Uterus (tissue), 4 donors: ENCODE measurements around the gene TUSC2. TPM values are rescaled to one million over a fixed set of nuclear protein-coding genes. Genes with fewer than 3 reads are reported as not detected.

Source experiments
- DNase-seq, 2 donors: peaks; one replicate each; pipeline ENCODE4 v3.0.0-alpha.2; 2019 to 2020
- H3K27ac ChIP-seq, 2 donors: fragments of 200-600 bp; sonication (generic); 1 replicate in 1 of 2; 2 replicates in 1 of 2; pipeline ENCODE4 v1.5.1; 2016 to 2018
- H3K27me3 ChIP-seq, 2 donors: fragments of 200-600 bp; sonication (generic); one replicate each; pipeline ENCODE4 v1.5.1; 2018 to 2019; ENCODE audit warnings: control low read depth in 1 of 2
- H3K36me3 ChIP-seq, 2 donors: fragments of 200-600 bp; sonication (generic); one replicate each; pipeline ENCODE4 v1.5.1; 2019; ENCODE audit warnings: control low read depth in 1 of 2
- H3K4me1 ChIP-seq, 2 donors: fragments of 200-600 bp; sonication (generic); one replicate each; pipeline ENCODE4 v1.5.1; 2018 to 2019; ENCODE audit warnings: control low read depth in 1 of 2
- H3K4me3 ChIP-seq, 2 donors: fragments of 200-600 bp; sonication (generic); 1 replicate in 1 of 2; 2 replicates in 1 of 2; pipeline ENCODE4 v1.5.1; 2018 to 2019; ENCODE audit warnings: mild to moderate bottlenecking in 1 of 2
- H3K9me3 ChIP-seq, 2 donors: fragments of 200-600 bp; sonication (generic); one replicate each; pipeline ENCODE4 v1.5.1; 2019; ENCODE audit warnings: control low read depth in 1 of 2
- POLR2A ChIP-seq, 2 donors: fragments of 450-650 bp; IDR thresholded peaks; one replicate each; pipeline ENCODE4 v1.6.1; 2016; ENCODE audit warnings: antibody characterized with exemption in 2 of 2, mild to moderate bottlenecking in 1 of 2, moderate library complexity in 1 of 2
- intact Hi-C: fragments of 100-400 bp; cut with DNase I; formaldehyde crosslinking; loops from one replicate; pipeline ENCODE4 v1.15.1; 2023; ENCODE audit warnings: low total_unique reads
- total RNA-seq, 4 donors: library from RNA; depleted of rRNA in 3 of 4; stranded (reverse); fragments of >200 nt in 3 of 4; gene quantifications; one replicate each; pipeline versions ENCODE4 v1.1.0 to v1.2.4, GENCODE V29; 2014 to 2023
- TF ChIP-seq, protein P1 (sequence below), 4 experiments: fragments of 200-600 bp in 2 of 4; fragments of 450-650 bp in 2 of 4; sonication (generic) in 2 of 4; IDR thresholded peaks; one replicate each; pipeline ENCODE4 v1.5.1; 2016 to 2019; ENCODE audit warnings: antibody characterized with exemption in 4 of 4, mild to moderate bottlenecking in 2 of 4, moderate library complexity in 1 of 4
- donor health status: DM: yes; HTN: yes; CAD: no.

TUSC2 gene
- total RNA-seq, 4 donors from 2014 or later, result 9.0 to 25.1 (median 21.3) TPM

- H3K36me3 ChIP-seq, result no peaks in the 10 kb centered on the region
- no peak overlapping the region for H3K27ac ChIP-seq
- no peaks in the 10 kb centered on the region for H3K9me3 ChIP-seq
- DNase-seq, result no peak
- H3K4me3 ChIP-seq, result no peak overlapping the region
- H3K4me1 ChIP-seq, result peaks cover 16 to 35% of the 10 kb centered on the region in 2 donors
- no peaks in the 10 kb centered on the region for H3K27me3 ChIP-seq
- TF ChIP-seq, protein P1, sequence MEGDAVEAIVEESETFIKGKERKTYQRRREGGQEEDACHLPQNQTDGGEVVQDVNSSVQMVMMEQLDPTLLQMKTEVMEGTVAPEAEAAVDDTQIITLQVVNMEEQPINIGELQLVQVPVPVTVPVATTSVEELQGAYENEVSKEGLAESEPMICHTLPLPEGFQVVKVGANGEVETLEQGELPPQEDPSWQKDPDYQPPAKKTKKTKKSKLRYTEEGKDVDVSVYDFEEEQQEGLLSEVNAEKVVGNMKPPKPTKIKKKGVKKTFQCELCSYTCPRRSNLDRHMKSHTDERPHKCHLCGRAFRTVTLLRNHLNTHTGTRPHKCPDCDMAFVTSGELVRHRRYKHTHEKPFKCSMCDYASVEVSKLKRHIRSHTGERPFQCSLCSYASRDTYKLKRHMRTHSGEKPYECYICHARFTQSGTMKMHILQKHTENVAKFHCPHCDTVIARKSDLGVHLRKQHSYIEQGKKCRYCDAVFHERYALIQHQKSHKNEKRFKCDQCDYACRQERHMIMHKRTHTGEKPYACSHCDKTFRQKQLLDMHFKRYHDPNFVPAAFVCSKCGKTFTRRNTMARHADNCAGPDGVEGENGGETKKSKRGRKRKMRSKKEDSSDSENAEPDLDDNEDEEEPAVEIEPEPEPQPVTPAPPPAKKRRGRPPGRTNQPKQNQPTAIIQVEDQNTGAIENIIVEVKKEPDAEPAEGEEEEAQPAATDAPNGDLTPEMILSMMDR (IDR thresholded peaks at IDR 0.05), result no peak
- TF ChIP-seq POLR2A (IDR thresholded peaks at IDR 0.05), result no peak
- intact Hi-C loops, result no loop called here
Observed at GRCh38 chr3:50355829-50356552, 28.0 kb upstream of the TUSC2 start.

DNA sequence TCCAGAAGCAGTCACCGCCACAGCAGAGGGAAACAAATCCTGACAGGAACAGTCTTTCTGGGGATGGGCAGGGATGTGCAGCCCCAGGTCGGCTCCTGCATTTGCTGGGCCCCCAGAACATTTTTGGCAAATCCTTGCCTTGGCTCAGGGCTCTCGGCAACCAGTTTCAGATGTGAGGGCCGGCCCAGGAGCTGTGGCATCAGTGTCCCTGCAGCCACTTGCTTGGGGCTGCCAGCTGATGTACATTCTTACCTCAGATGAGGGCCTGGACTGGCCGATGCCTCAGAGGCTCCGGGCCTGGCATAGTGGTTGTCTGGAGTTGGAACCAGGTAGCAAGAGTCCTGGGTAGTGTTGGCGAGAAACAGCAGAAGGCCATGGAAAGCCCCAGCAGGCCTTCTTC is 26.8 kb upstream of the TUSC2 start:
- Histone ChIP-seq H3K9me3 (no peaks in the 10 kb centered on the region), H3K27ac (no peak overlapping the region), H3K27me3 (no peaks in the 10 kb centered on the region), H3K4me1 (peaks cover 16 to 37% of the 10 kb centered on the region in 2 donors), H3K36me3 (no peaks in the 10 kb centered on the region), H3K4me3 (no peak overlapping the region)
- TF ChIP-seq POLR2A (IDR thresholded peaks at IDR 0.05), result no peak
- TF ChIP-seq, protein P1 (IDR thresholded peaks at IDR 0.05), result no peak
- intact Hi-C loops, result no loop called here
- DNase-seq, result no peak

DNA sequence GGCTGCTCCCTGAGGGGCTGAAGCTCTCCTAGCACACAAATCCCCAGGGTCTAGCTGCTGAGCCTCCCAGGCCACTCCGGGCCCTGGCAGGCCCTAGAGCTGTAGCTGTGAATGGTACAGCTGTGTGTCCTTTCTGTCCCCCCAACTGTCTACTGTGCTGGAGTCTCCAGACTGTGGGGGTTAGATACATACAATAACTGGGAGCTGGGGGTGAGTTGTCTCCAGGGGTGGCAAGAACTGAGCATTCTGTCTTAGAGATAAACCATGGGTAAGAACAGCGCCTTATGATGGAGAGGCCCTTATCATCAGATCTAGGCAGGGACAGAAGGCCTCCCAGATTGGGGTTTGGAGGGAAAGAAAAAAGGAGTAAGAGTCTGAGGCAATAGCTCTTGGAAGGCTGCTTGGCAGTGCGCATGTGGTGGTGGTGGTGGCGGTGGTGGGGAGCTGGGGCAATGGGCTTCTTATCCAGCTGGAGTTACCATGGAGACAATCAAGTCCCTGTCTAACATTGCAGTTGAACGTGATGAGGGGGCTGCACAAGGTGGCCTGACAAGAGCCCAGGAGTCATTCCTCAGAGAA is 26.3 kb upstream of the TUSC2 start:
- Histone ChIP-seq H3K36me3 (no peaks in the 10 kb centered on the region), H3K27ac (no peak overlapping the region), H3K27me3 (no peaks in the 10 kb centered on the region), H3K9me3 (no peaks in the 10 kb centered on the region), H3K4me1 (peaks cover 16 to 42% of the 10 kb centered on the region in 2 donors), H3K4me3 (no peak overlapping the region)
- intact Hi-C loops, result no loop called here
- TF ChIP-seq, protein P1 (IDR thresholded peaks at IDR 0.05), result no peak
- DNase-seq, result no peak

DNA sequence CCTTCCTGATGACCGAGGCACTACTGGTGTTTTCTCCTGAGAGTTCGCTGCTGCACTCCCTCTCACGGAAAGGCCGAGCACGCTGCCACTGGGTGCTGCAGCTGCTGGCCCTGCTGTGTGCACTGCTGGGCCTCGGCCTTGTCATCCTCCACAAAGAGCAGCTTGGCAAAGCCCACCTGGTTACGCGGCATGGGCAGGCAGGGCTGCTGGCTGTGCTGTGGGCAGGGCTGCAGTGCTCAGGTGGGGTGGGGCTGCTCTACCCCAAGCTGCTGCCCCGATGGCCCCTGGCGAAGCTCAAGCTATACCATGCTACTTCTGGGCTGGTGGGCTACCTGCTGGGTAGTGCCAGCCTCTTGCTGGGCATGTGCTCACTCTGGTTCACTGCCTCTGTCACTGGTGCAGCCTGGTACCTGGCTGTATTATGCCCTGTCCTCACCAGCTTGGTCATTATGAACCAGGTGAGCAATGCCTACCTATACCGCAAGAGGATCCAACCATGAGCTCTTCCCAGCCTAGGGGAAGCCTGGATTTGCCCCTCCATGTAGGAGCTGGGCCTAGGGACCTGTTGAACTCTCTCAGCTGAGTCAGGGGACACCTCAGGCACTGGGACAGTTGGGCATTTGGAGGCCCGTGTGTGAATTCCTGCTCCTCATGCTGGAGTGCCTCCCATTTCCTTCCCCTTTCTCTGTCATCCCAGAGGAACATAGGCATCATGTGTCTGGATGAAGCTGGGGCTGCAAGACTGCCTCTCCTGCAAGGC is 25.4 kb upstream of the TUSC2 start:
- no peaks in the 10 kb centered on the region for H3K36me3 ChIP-seq
- no peak overlapping the region for H3K4me3 ChIP-seq
- no peaks in the 10 kb centered on the region for H3K9me3 ChIP-seq
- peaks cover 16 to 39% of the 10 kb centered on the region in 2 donors for H3K4me1 ChIP-seq
- H3K27ac ChIP-seq, result no peak overlapping the region
- no peak for TF ChIP-seq POLR2A (IDR thresholded peaks at IDR 0.05)
- TF ChIP-seq, protein P1 (IDR thresholded peaks at IDR 0.05), result no peak
- no peak for DNase-seq
- H3K27me3 ChIP-seq, result no peaks in the 10 kb centered on the region
- intact Hi-C loops, result no loop called here

DNA sequence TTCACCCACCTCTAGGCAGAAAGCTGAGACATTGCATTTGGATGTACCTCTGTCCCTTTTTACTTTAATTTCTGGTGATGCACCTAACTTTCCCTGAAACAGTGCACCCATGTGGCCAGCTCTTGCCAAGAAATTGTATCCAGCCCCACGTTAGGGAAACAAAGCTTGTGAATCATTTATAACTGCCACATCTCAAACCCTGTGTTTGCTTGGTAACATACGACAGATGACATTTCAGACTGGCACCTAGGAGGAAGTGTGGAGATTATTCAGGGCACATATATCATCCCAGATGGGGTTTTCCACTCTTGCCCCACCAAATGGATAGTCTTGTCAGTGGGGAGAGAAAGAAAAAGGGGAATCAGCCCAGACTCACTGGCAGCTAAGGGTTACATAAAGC is 24.8 kb upstream of the TUSC2 start:
- H3K27ac ChIP-seq, result no peak overlapping the region
- H3K9me3 ChIP-seq, result no peaks in the 10 kb centered on the region
- H3K4me1 ChIP-seq, result peaks cover 10 to 33% of the 10 kb centered on the region in 2 donors
- no peaks in the 10 kb centered on the region for H3K27me3 ChIP-seq
- DNase-seq, result no peak
- no peak overlapping the region for H3K4me3 ChIP-seq
- H3K36me3 ChIP-seq, result no peaks in the 10 kb centered on the region
- intact Hi-C loops, result no loop called here
- TF ChIP-seq, protein P1 (IDR thresholded peaks at IDR 0.05), result no peak
- no peak for TF ChIP-seq POLR2A (IDR thresholded peaks at IDR 0.05)
